ENCODE measurements around the gene PROK1. TPM values are rescaled to one million over a fixed set of nuclear protein-coding genes. Genes with fewer than 3 reads are reported as not detected.

PROK1 gene
- total RNA-seq, 1 experiment from 2014 or later: 0.24 TPM

Other genes with a start within 250 kb of the PROK1 start
- 0.84 and 2.0 TPM in 2 replicates for gene KCNC4, start 240.8 kb upstream of the PROK1 start, total RNA-seq (2014; rRNA removed; shearing (Covaris generic))
- 22.0 and 22.6 TPM in 2 replicates for gene RBM15, start 111.8 kb upstream of the PROK1 start, total RNA-seq (2014; rRNA removed; shearing (Covaris generic))
- 16.3 and 18.5 TPM in 2 replicates for gene SLC16A4, start 60.1 kb upstream of the PROK1 start, total RNA-seq (2014; rRNA removed; shearing (Covaris generic))
- 163 and 193 TPM in 2 replicates for gene LAMTOR5, start 43.5 kb upstream of the PROK1 start, total RNA-seq (2014; rRNA removed; shearing (Covaris generic))
- gene KCNA10, start 68.0 kb downstream of the PROK1 start, total RNA-seq (2014; rRNA removed; shearing (Covaris generic)): not detected in 2 replicates
- gene KCNA2, start 155.2 kb downstream of the PROK1 start, total RNA-seq (2014; rRNA removed; shearing (Covaris generic)): 0.20 and 0.48 TPM in 2 replicates
- gene KCNA3, start 223.8 kb downstream of the PROK1 start, total RNA-seq (2014; rRNA removed; shearing (Covaris generic)): under 0.01 and 0.10 TPM in 2 replicates